K562 (cell line): ENCODE measurements around the gene GLIPR2. TPM values are rescaled to one million over a fixed set of nuclear protein-coding genes. Genes with fewer than 3 reads are reported as not detected.

Experiments
- ATAC-seq: fragments of 200-7000 bp; cut with Tn5 transposase; 3 replicates; pipeline ENCODE4 v1.9.1; 2020; ENCODE audit warnings: moderate library complexity
- BruUV-seq: library from RNA; stranded (reverse); fragments of 400-500 nt; replicated peaks from 2 replicates; lab custom pipeline; 2021; lab: Mats Ljungman, UMichigan
- CTCF ChIA-PET: fragments of 300-600 bp; formaldehyde crosslinking; extraction: SDS; loops from one replicate; lab custom pipeline; 2021; ENCODE audit warnings: low intra/inter-chr PET ratio; lab: Yijun Ruan, JAX
- POLR2A ChIA-PET: fragments of 300-600, 350-650 bp; sonication (Branson Sonifier 250); formaldehyde crosslinking; extraction: SDS; loops from one replicate; lab custom pipeline; 2021; ENCODE audit warnings: antibody characterized with exemption, inconsistent platforms; lab: Yijun Ruan, JAX
- DNase-seq, 4 experiments: peaks; one replicate each; pipeline versions ENCODE4 v3.0.0 to v3.0.0-alpha.2; 2011 to 2018; ENCODE audit warnings: low spot score in 3 of 4, mixed read lengths in 3 of 4; ENCODE audit errors: extremely low read depth in 1 of 4
- FAIRE-seq: peaks from 2 replicates; lab custom pipeline; 2011; peaks lifted over from hg19 to GRCh38; lab: Jason Lieb, UNC
- H2AFZ ChIP-seq: 2 replicates; pipeline ENCODE4 v1.6.0; 2011; ENCODE audit warnings: low read depth, low read length, control low read depth, inconsistent platforms
- H3K27ac ChIP-seq: fragments of 200-600 bp; 3 replicates; pipeline ENCODE4 v1.8.0; 2011; ENCODE audit warnings: low read depth, mild to moderate bottlenecking, control low read depth, inconsistent platforms, low read length, moderate library complexity, mixed read lengths; ENCODE audit errors: extremely low read depth
- H3K27me3 ChIP-seq, 2 experiments: fragments of 300-600 bp in 1 of 2; 2 replicates in 1 of 2; 3 replicates in 1 of 2; pipeline versions ENCODE4 v1.6.0 to v1.8.0; 2011; ENCODE audit warnings: inconsistent platforms in 2 of 2, low read length in 2 of 2, mild to moderate bottlenecking in 1 of 2, mixed read lengths in 1 of 2, moderate library complexity in 1 of 2; ENCODE audit not compliant: control insufficient read depth in 2 of 2, insufficient read depth in 2 of 2
- H3K36me3 ChIP-seq: fragments of 300-600 bp; 3 replicates; pipeline ENCODE4 v1.8.0; 2011; ENCODE audit warnings: mild to moderate bottlenecking, low read length, inconsistent platforms; ENCODE audit not compliant: control insufficient read depth, insufficient read depth
- H3K4me1 ChIP-seq, 2 experiments: fragments of 200-600 bp in 1 of 2; replicated peaks in 1 of 2; 2 replicates in 1 of 2; 3 replicates in 1 of 2; pipeline versions ENCODE4 v1.5.1 to v1.8.0; 2011; ENCODE audit warnings: inconsistent platforms in 2 of 2, low read length in 2 of 2, mild to moderate bottlenecking in 1 of 2, mixed read lengths in 1 of 2, moderate library complexity in 1 of 2; ENCODE audit not compliant: control insufficient read depth in 2 of 2, insufficient read depth in 2 of 2
- H3K4me2 ChIP-seq: 2 replicates; pipeline ENCODE4 v1.6.1; 2011; ENCODE audit warnings: low read length, control low read depth, inconsistent platforms, mixed read lengths; ENCODE audit not compliant: insufficient read depth
- H3K4me3 ChIP-seq: fragments of 200-600 bp; sonication (generic), shearing (Covaris generic); 2 replicates; pipeline ENCODE4 v1.5.1; 2016; ENCODE audit warnings: control low read depth, inconsistent platforms
- H3K79me2 ChIP-seq: fragments of 200-600 bp; 3 replicates; pipeline ENCODE4 v1.8.0; 2011; ENCODE audit warnings: low read length, inconsistent platforms; ENCODE audit not compliant: control insufficient read depth, insufficient read depth
- H3K9ac ChIP-seq, 2 experiments: 2 replicates each; pipeline versions ENCODE4 v1.6.0 to v1.6.1; 2011; ENCODE audit warnings: low read depth in 2 of 2, low read length in 2 of 2, control low read depth in 1 of 2, inconsistent platforms in 1 of 2, mild to moderate bottlenecking in 1 of 2, mixed read lengths in 1 of 2; ENCODE audit not compliant: insufficient read depth in 1 of 2
- H3K9me1 ChIP-seq: one replicate; pipeline ENCODE4 v1.6.0; 2011; ENCODE audit warnings: inconsistent platforms, mild to moderate bottlenecking, low read length, moderate library complexity; ENCODE audit not compliant: control insufficient read depth, insufficient read depth
- H3K9me3 ChIP-seq: replicated peaks from 2 replicates; pipeline ENCODE4 v1.5.1; 2011; ENCODE audit warnings: low read depth, low read length, inconsistent platforms; ENCODE audit not compliant: control insufficient read depth, insufficient read depth
- H4K20me1 ChIP-seq: replicated peaks from 2 replicates; pipeline ENCODE4 v1.6.1; 2011; ENCODE audit warnings: low read length, inconsistent platforms, mixed read lengths; ENCODE audit not compliant: control insufficient read depth, insufficient read depth
- CBFA2T3 ChIP-seq: fragments of 450-650 bp; IDR thresholded peaks from 2 replicates; pipeline ENCODE4 v1.6.1; 2017
- CHD2 ChIP-seq: IDR thresholded peaks from 2 replicates; pipeline ENCODE4 v1.6.1; 2011; ENCODE audit warnings: low read depth, low read length
- TARDBP ChIP-seq: fragments of 450-650 bp; IDR thresholded peaks from 2 replicates; pipeline ENCODE4 v1.6.1; 2016
- TGIF2 ChIP-seq: sonication (generic); formaldehyde crosslinking; IDR thresholded peaks from 2 replicates; pipeline ENCODE4 v1.8.1; 2022; ENCODE audit warnings: mild to moderate bottlenecking, missing genetic modification reagents, moderate library complexity
- YBX1 ChIP-seq: fragments of 450-650 bp; IDR thresholded peaks from 2 replicates; pipeline ENCODE4 v1.7.1; 2016; ENCODE audit warnings: mild to moderate bottlenecking
- WGBS: fragments of 100-300 bp; shearing (Covaris generic); methylation state at CpG from one replicate; pipeline ENCODE4 v1.1.6; 2016; ENCODE audit warnings: low coverage, mixed read lengths; ENCODE audit not compliant: insufficient coverage; ENCODE audit errors: missing lambda C conversion rate; 5-methylcytosine and 5-hydroxymethylcytosine counted together
- in situ Hi-C: fragments of 300-500 bp; cut with MboI; formaldehyde crosslinking; loops from 4 replicates; pipeline ENCODE4 v1.15.0; 2018; ENCODE audit warnings: inconsistent platforms, mixed read lengths
- intact Hi-C: fragments of 100-400 bp; cut with micrococcal nuclease; formaldehyde crosslinking; loops from 2 replicates; pipeline ENCODE4 v1.14.2; 2022
- polyA plus RNA-seq, 8 experiments: library from polyadenylated mRNA; depleted of rRNA in 4 of 8; stranded (reverse) in 5 of 8; unstranded in 3 of 8; fragments of >200 nt; fragmentation: Nextera tagmentation in 2 of 8; fragmentation: Illumina TruSeq in 1 of 8; extraction: Ambion mirVana in 2 of 8; extraction: Trizol in 1 of 8; gene quantifications; 2 replicates each; pipeline versions ENCODE4 v1.2.1 to v1.2.3, GENCODE V29; 2011 to 2014; ENCODE audit warnings: inconsistent platforms in 1 of 8, missing spikeins in 1 of 8
- total RNA-seq, 7 experiments: library from RNA; depleted of rRNA in 6 of 7; stranded (reverse); fragments of >200 nt in 6 of 7; fragmentation: Illumina TruSeq in 2 of 7; extraction: Trizol in 2 of 7; gene quantifications; 2 replicates each; pipeline versions ENCODE4 v1.2.1 to v1.2.3, GENCODE V29; 2011 to 2021; ENCODE audit warnings: low replicate concordance in 1 of 7
- TF ChIP-seq, protein P1 (sequence below): fragments of 200-800 bp; sonication (Bioruptor generic); IDR thresholded peaks from 2 replicates; pipeline ENCODE4 v1.6.1; 2016; ENCODE audit warnings: missing genetic modification characterization, missing compliant biosample characterization
- TF ChIP-seq, protein P2 (sequence below): fragments of 450-650 bp; IDR thresholded peaks from 2 replicates; pipeline ENCODE4 v1.6.1; 2016; ENCODE audit warnings: antibody characterized with exemption
- TF ChIP-seq, protein P3 (sequence below): sonication (generic); formaldehyde crosslinking; IDR thresholded peaks from 2 replicates; pipeline ENCODE4 v1.8.0; 2022; ENCODE audit warnings: mild to moderate bottlenecking, missing genetic modification reagents
- TF ChIP-seq, protein P4 (sequence below): fragments of 250-450 bp; sonication (Bioruptor Pico); IDR thresholded peaks from 2 replicates; pipeline ENCODE4 v1.6.1; 2021; ENCODE audit warnings: mild to moderate bottlenecking

GLIPR2 gene
- total and polyA plus RNA-seq, 9 of the 15 experiments (the other 6 are each of a cell fraction or from before 2014, with no cell fraction given) = 1.4 to 8.8 (median 2.9) TPM

DNA sequence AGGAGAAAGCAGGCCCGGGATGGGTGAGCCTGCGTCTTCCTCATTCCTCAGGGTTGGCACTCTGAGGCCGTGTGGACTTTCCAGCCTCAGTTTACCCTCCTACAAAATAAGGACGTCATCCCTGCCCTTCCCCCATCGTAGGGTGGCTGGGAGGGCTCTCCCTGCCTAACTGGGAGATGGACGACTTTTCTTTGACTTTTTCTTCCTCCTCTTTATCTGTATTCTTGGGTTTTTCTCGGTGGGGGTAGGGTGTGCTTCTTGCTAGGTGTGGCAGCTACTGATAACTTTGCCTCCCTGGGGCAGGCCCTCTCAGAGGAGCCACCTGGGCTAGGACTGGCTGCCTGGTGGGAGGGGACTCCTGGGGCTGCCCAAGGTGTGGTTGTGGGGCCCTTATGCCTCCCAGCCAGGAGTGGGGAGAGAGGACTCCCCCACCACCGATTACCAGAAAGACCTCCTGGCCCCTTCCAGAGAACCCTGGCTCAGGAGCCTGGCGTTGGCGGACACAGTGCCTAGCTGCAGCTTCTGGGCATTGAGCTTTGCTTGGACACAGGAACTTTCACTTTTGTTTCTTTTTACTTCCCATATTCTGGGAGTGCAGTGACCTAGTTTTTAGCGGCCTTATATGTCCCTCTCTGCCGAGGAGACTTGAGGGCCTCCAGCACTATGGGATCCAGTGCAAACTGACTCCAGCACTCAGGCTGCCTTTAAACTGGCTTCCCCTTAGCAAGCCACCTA lies 6.1 kb downstream of the GLIPR2 start:
- no peaks in the 10 kb centered on the region for H3K9me1 ChIP-seq
- H3K4me1 ChIP-seq = peaks cover 35 to 44% of the 10 kb centered on the region in 2 experiments; a peak in 4 of 5 replicates
- FAIRE-seq (peak; percentile 94), ATAC-seq (peak; percentile 84), DNase-seq (peak; percentile 71 to 87 (median 78))
- intact Hi-C loops = no loop called here
- POLR2A ChIA-PET = interaction anchor here (0.6 to 0.9 kb wide), 2 partner anchors 21 to 420 kb away, joined by 3 to 6 read pairs; no protein-coding TSS in a partner anchor
- CTCF ChIA-PET = no interaction called here
- WGBS = 5% methylated on average over 11 of the region's 12 CpGs
- H4K20me1 ChIP-seq = no peaks in the 10 kb centered on the region
- no peaks in the 10 kb centered on the region for H3K9me3 ChIP-seq
- no peaks in the 10 kb centered on the region for H3K27me3 ChIP-seq
- peak overlapping the region; percentile 33 to 62 for H3K9ac ChIP-seq
- H3K4me3 ChIP-seq = no peak overlapping the region
- H2AFZ ChIP-seq = peak overlapping the region; percentile 66
- peak overlapping the region; percentile 59 for H3K27ac ChIP-seq
- peak overlapping the region; percentile 73 for H3K4me2 ChIP-seq
- BruUV-seq = no TSS peak
- peaks cover 3% of the 10 kb centered on the region; the same call in 1 of the 3 replicates for H3K79me2 ChIP-seq
- H3K36me3 ChIP-seq = no peaks in the 10 kb centered on the region
- in situ Hi-C loops = no loop called here
- TF ChIP-seq TARDBP (no peak), CHD2 (0 out of 2 replicates have a peak, but pooled peaks have one; percentile 34), YBX1 (no peak), CBFA2T3 (peak; percentile 92), TGIF2 (CRISPR knock-in tag) (no peak)
- TF ChIP-seq, protein P1, sequence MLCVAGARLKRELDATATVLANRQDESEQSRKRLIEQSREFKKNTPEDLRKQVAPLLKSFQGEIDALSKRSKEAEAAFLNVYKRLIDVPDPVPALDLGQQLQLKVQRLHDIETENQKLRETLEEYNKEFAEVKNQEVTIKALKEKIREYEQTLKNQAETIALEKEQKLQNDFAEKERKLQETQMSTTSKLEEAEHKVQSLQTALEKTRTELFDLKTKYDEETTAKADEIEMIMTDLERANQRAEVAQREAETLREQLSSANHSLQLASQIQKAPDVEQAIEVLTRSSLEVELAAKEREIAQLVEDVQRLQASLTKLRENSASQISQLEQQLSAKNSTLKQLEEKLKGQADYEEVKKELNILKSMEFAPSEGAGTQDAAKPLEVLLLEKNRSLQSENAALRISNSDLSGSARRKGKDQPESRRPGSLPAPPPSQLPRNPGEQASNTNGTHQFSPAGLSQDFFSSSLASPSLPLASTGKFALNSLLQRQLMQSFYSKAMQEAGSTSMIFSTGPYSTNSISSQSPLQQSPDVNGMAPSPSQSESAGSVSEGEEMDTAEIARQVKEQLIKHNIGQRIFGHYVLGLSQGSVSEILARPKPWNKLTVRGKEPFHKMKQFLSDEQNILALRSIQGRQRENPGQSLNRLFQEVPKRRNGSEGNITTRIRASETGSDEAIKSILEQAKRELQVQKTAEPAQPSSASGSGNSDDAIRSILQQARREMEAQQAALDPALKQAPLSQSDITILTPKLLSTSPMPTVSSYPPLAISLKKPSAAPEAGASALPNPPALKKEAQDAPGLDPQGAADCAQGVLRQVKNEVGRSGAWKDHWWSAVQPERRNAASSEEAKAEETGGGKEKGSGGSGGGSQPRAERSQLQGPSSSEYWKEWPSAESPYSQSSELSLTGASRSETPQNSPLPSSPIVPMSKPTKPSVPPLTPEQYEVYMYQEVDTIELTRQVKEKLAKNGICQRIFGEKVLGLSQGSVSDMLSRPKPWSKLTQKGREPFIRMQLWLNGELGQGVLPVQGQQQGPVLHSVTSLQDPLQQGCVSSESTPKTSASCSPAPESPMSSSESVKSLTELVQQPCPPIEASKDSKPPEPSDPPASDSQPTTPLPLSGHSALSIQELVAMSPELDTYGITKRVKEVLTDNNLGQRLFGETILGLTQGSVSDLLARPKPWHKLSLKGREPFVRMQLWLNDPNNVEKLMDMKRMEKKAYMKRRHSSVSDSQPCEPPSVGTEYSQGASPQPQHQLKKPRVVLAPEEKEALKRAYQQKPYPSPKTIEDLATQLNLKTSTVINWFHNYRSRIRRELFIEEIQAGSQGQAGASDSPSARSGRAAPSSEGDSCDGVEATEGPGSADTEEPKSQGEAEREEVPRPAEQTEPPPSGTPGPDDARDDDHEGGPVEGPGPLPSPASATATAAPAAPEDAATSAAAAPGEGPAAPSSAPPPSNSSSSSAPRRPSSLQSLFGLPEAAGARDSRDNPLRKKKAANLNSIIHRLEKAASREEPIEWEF (CRISPR knock-in tag) = no peak
- TF ChIP-seq, protein P2, sequence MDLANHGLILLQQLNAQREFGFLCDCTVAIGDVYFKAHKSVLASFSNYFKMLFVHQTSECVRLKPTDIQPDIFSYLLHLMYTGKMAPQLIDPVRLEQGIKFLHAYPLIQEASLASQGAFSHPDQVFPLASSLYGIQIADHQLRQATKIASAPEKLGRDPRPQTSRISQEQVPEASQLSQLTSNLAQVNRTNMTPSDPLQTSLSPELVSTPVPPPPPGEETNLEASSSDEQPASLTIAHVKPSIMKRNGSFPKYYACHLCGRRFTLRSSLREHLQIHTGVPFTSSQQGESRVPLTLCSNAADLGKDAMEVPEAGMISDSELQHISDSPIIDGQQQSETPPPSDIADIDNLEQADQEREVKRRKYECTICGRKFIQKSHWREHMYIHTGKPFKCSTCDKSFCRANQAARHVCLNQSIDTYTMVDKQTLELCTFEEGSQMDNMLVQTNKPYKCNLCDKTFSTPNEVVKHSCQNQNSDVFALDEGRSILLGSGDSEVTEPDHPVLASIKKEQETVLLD = peak; percentile 61; the same call in 1 of the 2 replicates
- TF ChIP-seq, protein P3, sequence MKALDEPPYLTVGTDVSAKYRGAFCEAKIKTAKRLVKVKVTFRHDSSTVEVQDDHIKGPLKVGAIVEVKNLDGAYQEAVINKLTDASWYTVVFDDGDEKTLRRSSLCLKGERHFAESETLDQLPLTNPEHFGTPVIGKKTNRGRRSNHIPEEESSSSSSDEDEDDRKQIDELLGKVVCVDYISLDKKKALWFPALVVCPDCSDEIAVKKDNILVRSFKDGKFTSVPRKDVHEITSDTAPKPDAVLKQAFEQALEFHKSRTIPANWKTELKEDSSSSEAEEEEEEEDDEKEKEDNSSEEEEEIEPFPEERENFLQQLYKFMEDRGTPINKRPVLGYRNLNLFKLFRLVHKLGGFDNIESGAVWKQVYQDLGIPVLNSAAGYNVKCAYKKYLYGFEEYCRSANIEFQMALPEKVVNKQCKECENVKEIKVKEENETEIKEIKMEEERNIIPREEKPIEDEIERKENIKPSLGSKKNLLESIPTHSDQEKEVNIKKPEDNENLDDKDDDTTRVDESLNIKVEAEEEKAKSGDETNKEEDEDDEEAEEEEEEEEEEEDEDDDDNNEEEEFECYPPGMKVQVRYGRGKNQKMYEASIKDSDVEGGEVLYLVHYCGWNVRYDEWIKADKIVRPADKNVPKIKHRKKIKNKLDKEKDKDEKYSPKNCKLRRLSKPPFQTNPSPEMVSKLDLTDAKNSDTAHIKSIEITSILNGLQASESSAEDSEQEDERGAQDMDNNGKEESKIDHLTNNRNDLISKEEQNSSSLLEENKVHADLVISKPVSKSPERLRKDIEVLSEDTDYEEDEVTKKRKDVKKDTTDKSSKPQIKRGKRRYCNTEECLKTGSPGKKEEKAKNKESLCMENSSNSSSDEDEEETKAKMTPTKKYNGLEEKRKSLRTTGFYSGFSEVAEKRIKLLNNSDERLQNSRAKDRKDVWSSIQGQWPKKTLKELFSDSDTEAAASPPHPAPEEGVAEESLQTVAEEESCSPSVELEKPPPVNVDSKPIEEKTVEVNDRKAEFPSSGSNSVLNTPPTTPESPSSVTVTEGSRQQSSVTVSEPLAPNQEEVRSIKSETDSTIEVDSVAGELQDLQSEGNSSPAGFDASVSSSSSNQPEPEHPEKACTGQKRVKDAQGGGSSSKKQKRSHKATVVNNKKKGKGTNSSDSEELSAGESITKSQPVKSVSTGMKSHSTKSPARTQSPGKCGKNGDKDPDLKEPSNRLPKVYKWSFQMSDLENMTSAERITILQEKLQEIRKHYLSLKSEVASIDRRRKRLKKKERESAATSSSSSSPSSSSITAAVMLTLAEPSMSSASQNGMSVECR (CRISPR knock-in tag) = no peak
- TF ChIP-seq, protein P4, sequence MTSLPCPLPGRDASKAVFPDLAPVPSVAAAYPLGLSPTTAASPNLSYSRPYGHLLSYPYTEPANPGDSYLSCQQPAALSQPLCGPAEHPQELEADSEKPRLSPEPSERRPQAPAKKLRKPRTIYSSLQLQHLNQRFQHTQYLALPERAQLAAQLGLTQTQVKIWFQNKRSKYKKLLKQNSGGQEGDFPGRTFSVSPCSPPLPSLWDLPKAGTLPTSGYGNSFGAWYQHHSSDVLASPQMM (CRISPR knock-in tag) = no peak
